Measurements from ENCODE around the gene CCT3. TPM values are rescaled to one million over a fixed set of nuclear protein-coding genes. Genes with fewer than 3 reads are reported as not detected.

Gene CCT3
- total RNA-seq, 6 donors from 2014 or later = 53.5 to 171 (median 112) TPM

GRCh38 chr1:156303241-156303640 lies 34.9 kb downstream of the CCT3 start:
- H3K27me3 ChIP-seq = no peaks in the 10 kb centered on the region
- no peaks in the 10 kb centered on the region for H3K4me1 ChIP-seq
- TF ChIP-seq EP300 (IDR thresholded peaks at IDR 0.05) (no peak), CTCF (IDR thresholded peaks at IDR 0.05) (no peak), POLR2AphosphoS5 (IDR thresholded peaks at IDR 0.05) (no peak), POLR2A (IDR thresholded peaks at IDR 0.05) (no peak)
- no peak overlapping the region for H3K4me3 ChIP-seq
- WGBS, 2 donors = 88 to 97% methylated on average over 4 of the region's 4 CpGs
- no peak for ATAC-seq (ENCODE audit: low FRiP score in 2 of 2)
- H3K36me3 ChIP-seq = peaks cover 0 to 35% (median 18%) of the 10 kb centered on the region in 4 donors
- H3K9me3 ChIP-seq = no peaks in the 10 kb centered on the region
- H3K27ac ChIP-seq = no peak overlapping the region
- DNase-seq = no peak

- WGBS, 2 donors = 91 to 93% methylated on average over 19 of the region's 19 CpGs
- Histone ChIP-seq H3K27ac (no peak within 1 kb of the TSS), H3K27me3 (no peaks in the 10 kb centered on the region), H3K4me1 (peaks cover 7 to 21% (median 15%) of the 10 kb centered on the region in 4 donors), H3K36me3 (peaks cover 0 to 4% (median 0%) of the 10 kb centered on the region in 4 donors), H3K4me3 (no peak within 1 kb of the TSS), H3K9me3 (no peaks in the 10 kb centered on the region)
- DNase-seq = peak in 1 of 2 donors; percentile 51
- ATAC-seq (ENCODE audit: low FRiP score in 2 of 2) = no peak
- TF ChIP-seq POLR2A (IDR thresholded peaks at IDR 0.05) = no peak
- no peak for TF ChIP-seq EP300 (IDR thresholded peaks at IDR 0.05)
- no peak for TF ChIP-seq CTCF (IDR thresholded peaks at IDR 0.05)
- no peak for TF ChIP-seq POLR2AphosphoS5 (IDR thresholded peaks at IDR 0.05)
These were observed 39.2 kb downstream of the CCT3 start, which contains the start of gene VHLL for GRCh38 chr1:156298852-156299357. Gene VHLL (minus strand): TSS chr1:156299307. CDS start chr1:156299189, 118 bp downstream.

GRCh38 chr1:156295391-156295947 lies 42.6 kb downstream of the CCT3 start, which contains the start of gene GLMP:
Gene GLMP (minus strand): TSS chr1:156295679. CDS start chr1:156295645, 34 bp downstream.
- Histone ChIP-seq H3K9me3 (no peaks in the 10 kb centered on the region), H3K4me1 (peaks cover 11 to 41% (median 24%) of the 10 kb centered on the region in 4 donors), H3K27me3 (no peaks in the 10 kb centered on the region), H3K36me3 (peaks cover 0 to 13% (median 5%) of the 10 kb centered on the region in 4 donors), H3K27ac (peak within 1 kb of the TSS; percentile 21 to 85 (median 60)), H3K4me3 (peak within 1 kb of the TSS; percentile 43 to 87 (median 76))
- peak; percentile 61 to 71 for ATAC-seq (ENCODE audit: low FRiP score in 2 of 2)
- DNase-seq = peak; percentile 71 to 73
- 1 to 2% methylated on average over 17 of the region's 17 CpGs for WGBS, 2 donors
- TF ChIP-seq POLR2A (IDR thresholded peaks at IDR 0.05) (peak in 1 of 4 donors; percentile 60), EP300 (IDR thresholded peaks at IDR 0.05) (no peak), POLR2AphosphoS5 (IDR thresholded peaks at IDR 0.05) (peak in 1 of 2 donors; percentile 22)

- TF ChIP-seq CTCF (IDR thresholded peaks at IDR 0.05) = no peak
- TF ChIP-seq EP300 (IDR thresholded peaks at IDR 0.05) = no peak
- no peak for TF ChIP-seq POLR2A (IDR thresholded peaks at IDR 0.05)
- TF ChIP-seq POLR2AphosphoS5 (IDR thresholded peaks at IDR 0.05) = no peak
- Histone ChIP-seq H3K27me3 (no peaks in the 10 kb centered on the region), H3K27ac (no peak overlapping the region), H3K4me1 (peaks cover 11 to 41% (median 25%) of the 10 kb centered on the region in 4 donors), H3K4me3 (no peak overlapping the region), H3K9me3 (no peaks in the 10 kb centered on the region), H3K36me3 (peaks cover 0 to 13% (median 6%) of the 10 kb centered on the region in 4 donors)
- DNase-seq = no peak
- WGBS, 2 donors = 91 to 94% methylated on average over 9 of the region's 9 CpGs
- no peak for ATAC-seq (ENCODE audit: low FRiP score in 2 of 2)
These were observed 44.2 kb downstream of the CCT3 start for GRCh38 chr1:156293895-156294294.

GRCh38 chr1:156293098-156293434 lies 45.0 kb downstream of the CCT3 start:
- ATAC-seq (ENCODE audit: low FRiP score in 2 of 2) (no peak), DNase-seq (no peak)
- H3K27me3 ChIP-seq = no peaks in the 10 kb centered on the region
- no peaks in the 10 kb centered on the region for H3K9me3 ChIP-seq
- WGBS, 2 donors = 93 to 95% methylated on average over 8 of the region's 8 CpGs
- no peak overlapping the region for H3K4me3 ChIP-seq
- TF ChIP-seq POLR2A (IDR thresholded peaks at IDR 0.05) = no peak
- peaks cover 11 to 41% (median 25%) of the 10 kb centered on the region in 4 donors for H3K4me1 ChIP-seq
- H3K27ac ChIP-seq = no peak overlapping the region
- peaks cover 0 to 17% (median 6%) of the 10 kb centered on the region in 4 donors for H3K36me3 ChIP-seq

Measured in upper lobe of left lung (tissue), 6 donors.